H9 (cell line): Measurements from ENCODE around the gene ANHX. TPM values are rescaled to one million over a fixed set of nuclear protein-coding genes. Genes with fewer than 3 reads are reported as not detected.

ENCODE experiments used
- DNase-seq: peaks from one replicate; pipeline ENCODE4 v3.0.0-alpha.2; 2017
- H2AFZ ChIP-seq: one replicate; pipeline ENCODE4 v1.6.1; 2013; ENCODE audit warnings: mild to moderate bottlenecking, low read length, control low read depth, moderate library complexity
- H2AK5ac ChIP-seq: 2 replicates; pipeline ENCODE4 v1.6.1; 2013; ENCODE audit warnings: low read length, control low read depth, mixed read lengths; ENCODE audit not compliant: insufficient read length
- H2BK120ac ChIP-seq: one replicate; pipeline ENCODE4 v1.6.1; 2013; ENCODE audit warnings: low read depth, mild to moderate bottlenecking, low read length, control low read depth, inconsistent platforms; ENCODE audit not compliant: poor library complexity, severe bottlenecking
- H2BK12ac ChIP-seq: 2 replicates; pipeline ENCODE4 v1.6.1; 2013; ENCODE audit warnings: low read length, control low read depth, mixed read lengths, low read depth; ENCODE audit not compliant: insufficient read length
- H2BK15ac ChIP-seq: 2 replicates; pipeline ENCODE4 v1.6.1; 2013; ENCODE audit warnings: low read depth, low read length, control low read depth
- H2BK20ac ChIP-seq: one replicate; pipeline ENCODE4 v1.6.1; 2013; ENCODE audit warnings: low read depth, mild to moderate bottlenecking, low read length, control low read depth, inconsistent platforms; ENCODE audit not compliant: poor library complexity, severe bottlenecking
- H2BK5ac ChIP-seq: 2 replicates; pipeline ENCODE4 v1.6.1; 2013; ENCODE audit warnings: low read length, control low read depth, mixed read lengths; ENCODE audit not compliant: insufficient read length
- H3K14ac ChIP-seq: 2 replicates; pipeline ENCODE4 v1.6.1; 2013; ENCODE audit warnings: low read length, control low read depth; ENCODE audit not compliant: insufficient read depth
- H3K18ac ChIP-seq: 2 replicates; pipeline ENCODE4 v1.6.1; 2013; ENCODE audit warnings: low read depth, mild to moderate bottlenecking, mixed read lengths, low read length, control low read depth; ENCODE audit not compliant: insufficient read length
- H3K23ac ChIP-seq: 2 replicates; pipeline ENCODE4 v1.6.1; 2013; ENCODE audit warnings: low read length, control low read depth, mixed read lengths, low read depth; ENCODE audit not compliant: insufficient read length
- H3K23me2 ChIP-seq: 2 replicates; pipeline ENCODE4 v1.6.1; 2013; ENCODE audit warnings: low read depth, mild to moderate bottlenecking, mixed read lengths, low read length, control low read depth; ENCODE audit not compliant: insufficient read length, poor library complexity, severe bottlenecking
- H3K27ac ChIP-seq: 2 replicates; pipeline ENCODE4 v1.5.1; 2013; ENCODE audit warnings: low read length, control low read depth, mixed read lengths, low read depth; ENCODE audit not compliant: insufficient read length
- H3K27me3 ChIP-seq: 2 replicates; pipeline ENCODE4 v1.6.1; 2013; ENCODE audit warnings: low read length, control low read depth, inconsistent platforms; ENCODE audit not compliant: insufficient read depth
- H3K4ac ChIP-seq: 2 replicates; pipeline ENCODE4 v1.6.1; 2013; ENCODE audit warnings: low read depth, mild to moderate bottlenecking, control low read depth, inconsistent platforms, low read length, moderate library complexity
- H3K4me1 ChIP-seq: 2 replicates; pipeline ENCODE4 v1.6.1; 2013; ENCODE audit warnings: low read length, control low read depth, inconsistent platforms; ENCODE audit not compliant: insufficient read depth
- H3K4me2 ChIP-seq: 2 replicates; pipeline ENCODE4 v1.6.1; 2013; ENCODE audit warnings: low read length, control low read depth, mixed read lengths; ENCODE audit not compliant: insufficient read length, insufficient read depth
- H3K56ac ChIP-seq: 2 replicates; pipeline ENCODE4 v1.6.1; 2013; ENCODE audit warnings: low read depth, mild to moderate bottlenecking, mixed read lengths, low read length, control low read depth; ENCODE audit not compliant: insufficient read length
- H3K79me1 ChIP-seq: 2 replicates; pipeline ENCODE4 v1.6.1; 2013; ENCODE audit warnings: low read depth, mild to moderate bottlenecking, moderate library complexity, low read length, control low read depth, inconsistent platforms; ENCODE audit not compliant: insufficient read depth, poor library complexity, severe bottlenecking
- H3K79me2 ChIP-seq: 2 replicates; pipeline ENCODE4 v1.6.1; 2013; ENCODE audit warnings: low read length, control low read depth, inconsistent platforms; ENCODE audit not compliant: insufficient read depth
- H3K9ac ChIP-seq: 2 replicates; pipeline ENCODE4 v1.6.1; 2013; ENCODE audit warnings: low read length, control low read depth, mixed read lengths; ENCODE audit not compliant: insufficient read length; ENCODE audit errors: extremely low read depth
- H3K9me3 ChIP-seq: one replicate; pipeline ENCODE4 v1.6.1; 2013; ENCODE audit warnings: low read depth, low read length, inconsistent platforms; ENCODE audit not compliant: control insufficient read depth
- H3T11ph ChIP-seq: one replicate; pipeline ENCODE4 v1.6.1; 2013; ENCODE audit warnings: mild to moderate bottlenecking, low read length, control low read depth, inconsistent platforms
- H4K20me1 ChIP-seq: one replicate; pipeline ENCODE4 v1.6.1; 2013; ENCODE audit not compliant: control insufficient read depth, insufficient read length, insufficient read depth
- H4K5ac ChIP-seq: 2 replicates; pipeline ENCODE4 v1.6.1; 2013; ENCODE audit warnings: low read depth, mild to moderate bottlenecking, mixed read lengths, low read length, control low read depth; ENCODE audit not compliant: insufficient read length
- H4K8ac ChIP-seq: replicated peaks from 2 replicates; pipeline ENCODE4 v1.6.1; 2013; ENCODE audit warnings: low read length, control low read depth, mixed read lengths, low read depth; ENCODE audit not compliant: insufficient read length
- H4K91ac ChIP-seq: 2 replicates; pipeline ENCODE4 v1.6.1; 2013; ENCODE audit warnings: low read depth, mild to moderate bottlenecking, moderate library complexity, mixed read lengths, low read length, control low read depth; ENCODE audit not compliant: insufficient read length
- H3K27ac Mint-ChIP-seq, 3 experiments: 2 replicates in 2 of 3; 3 replicates in 1 of 3; pipeline ENCODE4 v1.8.0; 2020 to 2021; ENCODE audit warnings: mixed read lengths in 3 of 3, mild to moderate bottlenecking in 1 of 3, moderate library complexity in 1 of 3
- H3K27me3 Mint-ChIP-seq: 2 replicates; pipeline ENCODE4 v1.8.0; 2021; ENCODE audit warnings: low read depth, mild to moderate bottlenecking, moderate library complexity, mixed read lengths
- H3K36me3 Mint-ChIP-seq, 3 experiments: 2 replicates in 2 of 3; 3 replicates in 1 of 3; pipeline ENCODE4 v1.8.0; 2020 to 2021; ENCODE audit warnings: low read depth in 3 of 3, mixed read lengths in 3 of 3; ENCODE audit not compliant: insufficient read depth in 1 of 3
- H3K4me1 Mint-ChIP-seq, 2 experiments: 2 replicates each; pipeline ENCODE4 v1.8.0; 2020; ENCODE audit warnings: mixed read lengths in 2 of 2
- H3K4me3 Mint-ChIP-seq, 2 experiments: 2 replicates in 1 of 2; 3 replicates in 1 of 2; pipeline ENCODE4 v1.8.0; 2020 to 2021; ENCODE audit warnings: mild to moderate bottlenecking in 2 of 2, mixed read lengths in 2 of 2, moderate library complexity in 1 of 2
- H3K9me3 Mint-ChIP-seq, 2 experiments: 2 replicates in 1 of 2; 3 replicates in 1 of 2; pipeline ENCODE4 v1.8.0; 2020; ENCODE audit warnings: mild to moderate bottlenecking in 2 of 2, mixed read lengths in 2 of 2, moderate library complexity in 1 of 2
- CTCF ChIP-seq: fragments of 200-600 bp; sonication (generic); conservative IDR thresholded peaks from 3 replicates; pipeline ENCODE4 v1.8.0; 2021; ENCODE audit warnings: antibody characterized with exemption, mild to moderate bottlenecking
- WGBS: extraction: QIAGEN DNeasy Blood & Tissue Kit; methylation state at CpG from one replicate; pipeline ENCODE4 v1.1.7; 2013; ENCODE audit warnings: missing lambda C conversion rate, low lambda C conversion rate, mixed read lengths; ENCODE audit not compliant: insufficient read length; ENCODE audit errors: extremely low coverage; 5-methylcytosine and 5-hydroxymethylcytosine counted together
- total RNA-seq: library from RNA; stranded (reverse); gene quantifications from 2 replicates; pipeline ENCODE4 v1.2.1, GENCODE V29; 2021

ANHX gene
- total RNA-seq, 1 experiment from 2014 or later = not detected

- peaks cover 84% of the 10 kb centered on the region in 2 experiments for H3K9me3 Mint-ChIP-seq
- Histone ChIP-seq H2AK5ac (no peak overlapping the region), H2BK120ac (no peak overlapping the region), H4K8ac (no peak overlapping the region), H3K27me3 (no peaks in the 10 kb centered on the region), H2AFZ (no peak overlapping the region), H3K79me1 (no peaks in the 10 kb centered on the region), H3K27ac (no peak overlapping the region), H3K18ac (no peak overlapping the region), H3K4me2 (no peak overlapping the region), H3T11ph (no peak overlapping the region), H3K9me3 (peaks cover 84% of the 10 kb centered on the region), H4K20me1 (no peaks in the 10 kb centered on the region), H3K79me2 (no peaks in the 10 kb centered on the region), H3K23ac (no peak overlapping the region), H2BK20ac (no peak overlapping the region), H3K23me2 (no peaks in the 10 kb centered on the region), H4K91ac (no peak overlapping the region), H3K56ac (no peak overlapping the region), H3K14ac (no peak overlapping the region), H2BK5ac (no peak overlapping the region), H2BK12ac (no peak overlapping the region), H4K5ac (no peak overlapping the region), H3K4me1 (no peaks in the 10 kb centered on the region), H3K9ac (no peak overlapping the region), H3K4ac (no peak overlapping the region), H2BK15ac (no peak overlapping the region)
- no peak overlapping the region for H3K27ac Mint-ChIP-seq
- no peak for TF ChIP-seq CTCF
- WGBS = no CpG with 5 or more reads among the region's 3 CpGs
- H3K36me3 Mint-ChIP-seq = peaks cover 24 to 44% (median 24%) of the 10 kb centered on the region in 3 experiments
- no peaks in the 10 kb centered on the region for H3K4me1 Mint-ChIP-seq
- no peak overlapping the region for H3K4me3 Mint-ChIP-seq
- no peak for DNase-seq
- H3K27me3 Mint-ChIP-seq = peaks cover 2% of the 10 kb centered on the region; the same call in 1 of the 2 replicates
Observed at GRCh38 chr12:133231001-133231400, 4.7 kb downstream of the ANHX start.
